Glomerular visceral epithelial cell (primary cell): ENCODE measurements around the gene SNRPA.
"Not testable (repeated sequence)": the region's sequence is repeated elsewhere in the genome, so short reads cannot be mapped to it uniquely, and the experiment has no call there.

Experiments
- DNase-seq: peaks from one replicate; pipeline ENCODE4 v3.0.0-alpha.2; 2016; ENCODE audit errors: extremely low spot score

The SNRPA gene

GRCh38 chr19:40721140-40721486 is 29.9 kb upstream of the SNRPA start:
- no peak for DNase-seq

GRCh38 chr19:40721936-40722661 is 28.9 kb upstream of the SNRPA start:
- DNase-seq, result no peak

DNA sequence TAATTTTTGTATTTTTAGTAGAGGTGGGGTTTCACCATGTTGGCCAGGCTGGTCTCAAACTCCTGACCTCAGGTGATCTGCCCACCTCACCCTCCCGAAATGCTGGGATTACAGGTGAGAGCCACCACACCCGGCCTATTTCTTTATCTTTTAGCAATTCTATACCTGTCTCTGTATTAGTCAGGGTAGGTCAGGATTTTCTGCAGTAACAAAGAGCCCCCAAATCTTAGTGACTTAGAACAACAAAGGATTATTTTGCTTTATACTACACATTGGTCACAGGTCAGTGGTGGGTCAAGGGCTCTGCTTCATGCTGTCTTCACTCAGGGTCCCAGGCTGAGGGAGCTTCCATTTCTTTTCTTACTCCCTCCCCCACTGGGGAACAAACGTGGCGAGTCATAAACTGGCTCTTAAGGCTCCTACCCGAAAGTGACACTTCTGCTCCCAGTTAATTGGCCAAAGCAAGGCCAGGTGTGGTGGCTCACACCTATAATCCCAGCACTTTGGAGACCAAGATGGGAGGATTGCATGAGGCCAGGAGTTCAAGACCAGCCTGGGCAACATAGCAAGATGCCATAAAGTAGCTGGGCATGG is 27.2 kb upstream of the SNRPA start:
- no peak for DNase-seq

GRCh38 chr19:40724315-40724714 is 26.7 kb upstream of the SNRPA start:
- no peak for DNase-seq

DNA sequence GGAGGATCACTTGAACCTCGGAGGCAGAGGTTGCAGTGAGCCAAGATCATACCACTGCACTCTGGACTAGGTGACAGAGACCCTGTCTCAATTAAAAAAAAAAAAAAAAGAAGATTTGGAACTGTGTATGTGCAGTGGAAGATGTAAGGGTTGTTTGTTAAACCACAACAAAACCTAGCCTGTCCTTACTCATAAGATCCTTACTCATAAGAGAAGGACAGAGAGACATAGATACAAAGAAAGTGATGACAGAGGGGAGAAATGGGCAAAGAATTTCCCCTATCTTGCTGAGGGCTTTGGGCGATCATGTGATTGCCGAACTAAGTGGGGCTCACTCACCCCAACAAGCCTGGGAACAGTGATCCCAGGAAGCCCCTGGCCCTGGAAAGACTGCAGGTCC is 26.1 kb upstream of the SNRPA start:
- no peak for DNase-seq

DNA sequence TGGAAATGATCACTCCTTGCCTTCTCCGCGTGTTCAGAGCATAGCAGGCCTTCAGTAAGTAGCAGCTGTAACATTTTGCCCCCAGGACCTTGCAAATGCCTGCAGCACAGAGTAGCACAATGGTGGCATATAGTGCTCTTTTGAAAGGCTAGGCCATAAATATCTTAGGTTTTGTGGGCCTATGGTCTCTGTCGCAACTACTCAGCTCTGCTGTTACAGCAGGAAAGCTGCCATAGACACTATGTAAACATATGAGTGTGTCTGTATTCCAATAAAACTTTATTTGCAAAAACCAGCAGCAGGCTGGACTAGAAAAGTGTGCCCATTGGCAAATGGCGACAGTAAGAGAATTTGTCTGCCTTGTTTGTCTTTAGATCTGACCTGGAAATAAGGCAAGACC is 24.7 kb upstream of the SNRPA start:
- no peak for DNase-seq

DNA sequence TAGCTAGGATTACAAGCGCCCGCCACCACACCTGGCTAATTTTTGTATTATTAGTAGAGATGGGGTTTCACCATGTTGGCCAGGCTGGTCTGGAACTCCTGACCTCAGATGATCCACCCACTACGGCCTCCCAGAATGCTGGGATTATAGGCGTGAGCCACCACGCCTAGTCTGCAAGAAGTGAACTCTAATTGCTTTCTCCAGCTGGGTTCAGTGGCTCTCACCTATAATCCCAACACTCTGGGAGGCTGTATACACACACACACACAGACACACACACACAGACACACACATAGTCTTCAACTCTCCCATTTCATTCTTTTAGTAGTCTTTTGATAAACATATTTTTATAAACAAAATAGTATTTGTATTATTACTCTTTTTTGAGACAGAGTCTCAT is 20.9 kb upstream of the SNRPA start:
- not testable (repeated sequence) for DNase-seq

DNA sequence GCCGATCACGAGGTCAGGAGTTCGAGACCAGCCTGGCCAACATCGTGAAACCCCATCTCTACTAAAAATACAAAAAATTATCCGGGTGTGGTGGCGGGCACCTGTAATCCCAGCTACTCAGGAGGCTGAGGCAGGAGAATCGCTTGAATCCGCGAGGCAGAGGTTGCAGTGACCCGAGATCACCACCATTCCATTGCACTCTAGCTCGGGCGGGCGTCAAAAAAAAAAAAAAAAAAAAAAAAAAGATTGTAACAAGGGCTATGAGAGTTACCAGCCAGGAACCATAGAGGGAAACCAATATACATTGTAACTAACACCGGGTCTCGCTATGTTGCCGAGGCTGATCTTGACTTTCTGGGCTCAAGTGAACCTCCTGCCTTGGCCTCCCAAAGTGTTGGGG is 18.7 kb upstream of the SNRPA start:
- DNase-seq, result not testable (repeated sequence)

GRCh38 chr19:40733149-40733548 is 17.9 kb upstream of the SNRPA start:
- no peak for DNase-seq

- no peak for DNase-seq
Observed at GRCh38 chr19:40735013-40735771, 15.8 kb upstream of the SNRPA start.

DNA sequence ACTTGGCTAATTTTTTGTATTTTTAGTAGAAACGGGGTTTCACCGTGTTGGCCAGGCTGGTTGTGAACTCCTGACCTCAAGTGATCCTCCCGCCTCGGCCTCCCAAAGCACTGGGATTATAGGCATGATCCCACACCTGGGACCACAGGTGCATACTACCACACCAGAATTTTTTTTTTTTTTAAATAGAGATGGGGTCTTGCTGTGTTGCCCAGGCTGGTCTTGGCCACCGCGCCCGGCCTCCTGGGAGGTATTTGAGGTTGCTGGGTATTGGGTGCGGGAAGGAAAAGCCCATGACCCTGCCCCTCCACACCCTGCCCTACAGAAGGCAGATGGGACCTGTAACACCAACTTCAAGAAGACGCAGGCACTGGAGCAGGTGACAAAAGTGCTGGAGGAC is 14.3 kb upstream of the SNRPA start:
- DNase-seq, result no peak

DNA sequence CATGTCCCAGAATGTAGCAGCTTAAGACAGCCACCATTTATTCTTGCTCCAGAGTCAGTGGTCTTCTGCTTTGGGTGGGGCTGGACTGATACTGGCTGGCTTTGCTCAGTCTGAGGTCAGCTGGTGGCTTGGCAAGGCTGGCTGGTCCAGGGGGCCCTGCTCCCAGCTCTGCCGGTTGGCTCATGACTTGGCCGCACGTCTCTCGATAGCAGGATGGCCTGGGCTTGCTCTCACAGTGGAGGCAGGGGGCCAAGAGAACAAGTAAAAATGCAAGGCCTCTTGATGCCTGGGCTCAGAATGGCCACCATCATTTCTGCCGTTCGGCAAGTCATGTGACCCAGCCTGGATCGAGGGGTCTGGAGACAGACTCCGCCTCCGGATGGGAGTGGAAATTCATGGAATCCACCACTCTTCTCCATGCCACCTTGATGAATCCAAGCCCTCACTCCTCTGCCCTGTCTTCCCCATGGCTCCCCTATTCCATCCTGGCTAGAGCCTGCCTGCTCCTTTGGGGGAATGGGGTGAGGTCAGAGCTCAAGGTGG is 13.8 kb upstream of the SNRPA start:
- DNase-seq, result no peak

GRCh38 chr19:40739030-40739839 is 11.8 kb upstream of the SNRPA start:
- no peak for DNase-seq

- DNase-seq, result no peak
Observed at GRCh38 chr19:40739871-40740703, 10.9 kb upstream of the SNRPA start.

DNA sequence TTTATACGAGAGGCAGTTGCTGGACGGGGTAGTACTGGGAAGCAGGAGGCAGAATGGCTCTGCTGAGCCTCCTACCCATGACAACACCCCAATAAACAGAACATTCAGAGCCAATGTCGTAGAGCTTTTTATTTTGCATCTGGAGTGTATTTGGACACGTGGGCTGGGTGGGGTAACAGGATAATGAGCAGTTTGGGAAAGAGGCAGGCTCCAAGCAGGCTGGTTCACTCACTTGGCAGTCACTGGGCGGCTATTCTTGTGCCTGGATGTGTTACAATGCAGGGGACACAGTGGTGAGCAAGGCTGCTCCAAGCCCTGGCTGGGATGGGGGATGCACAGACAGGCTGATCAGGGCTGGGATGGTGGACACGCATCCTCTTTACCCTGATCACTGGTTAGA is 10.3 kb upstream of the SNRPA start:
- DNase-seq, result no peak

DNA sequence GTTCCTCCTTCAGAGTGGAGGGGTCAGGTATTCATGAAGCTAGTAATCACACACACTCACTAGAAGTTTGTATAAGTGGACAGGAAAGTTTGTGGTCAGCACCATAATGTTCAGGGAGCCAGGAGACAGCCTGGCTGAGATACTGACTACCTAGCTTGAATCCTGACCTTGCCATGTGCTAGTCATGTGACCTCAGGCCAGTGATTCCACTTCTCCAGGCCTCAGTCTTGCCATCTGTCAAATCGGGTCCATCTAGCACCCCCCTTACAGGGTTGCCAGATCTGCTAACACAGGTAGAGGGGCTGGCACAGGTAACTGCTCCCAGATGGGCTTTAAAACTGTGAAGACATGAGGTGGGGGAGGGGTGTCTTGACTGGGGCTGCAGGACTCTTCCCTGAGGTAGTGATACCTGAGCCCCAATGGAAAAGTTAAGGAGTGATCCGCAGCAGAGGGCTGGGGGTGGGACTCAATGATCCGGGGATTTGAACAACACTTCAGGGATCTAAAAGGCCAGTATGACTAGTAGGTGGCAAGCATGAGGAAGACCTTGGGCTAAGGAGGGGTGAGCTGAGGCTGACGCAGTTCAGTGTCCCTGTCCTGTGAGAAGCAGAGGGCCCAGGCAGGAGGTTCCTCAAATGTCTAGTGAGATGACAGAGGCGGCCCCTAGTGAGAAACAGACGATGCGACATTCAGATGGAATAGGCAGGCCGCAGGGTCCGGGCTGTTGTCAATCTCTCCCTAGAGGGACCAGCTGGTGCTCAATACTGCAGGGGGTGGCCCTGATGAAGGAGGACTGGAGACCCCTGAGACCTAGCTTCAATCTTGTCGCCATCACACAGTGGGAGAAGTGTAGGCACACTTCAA is 9.2 kb upstream of the SNRPA start:
- no peak for DNase-seq

- no peak for DNase-seq
Observed at GRCh38 chr19:40742477-40742876, 8.5 kb upstream of the SNRPA start.

GRCh38 chr19:40742886-40743285 is 8.1 kb upstream of the SNRPA start:
- DNase-seq, result no peak

GRCh38 chr19:40743926-40744325 is 7.1 kb upstream of the SNRPA start:
- no peak for DNase-seq
